Bone marrow (tissue), 2 donors: ENCODE measurements around the gene JPH3.
"Not testable (repeated sequence)": the region's sequence is repeated elsewhere in the genome, so short reads cannot be mapped to it uniquely, and the experiment has no call there.

Experiments
- DNase-seq, 2 donors: peaks; one replicate each; lab custom pipeline; 2025; lab: John Stamatoyannopoulos, UW

Gene JPH3

DNA sequence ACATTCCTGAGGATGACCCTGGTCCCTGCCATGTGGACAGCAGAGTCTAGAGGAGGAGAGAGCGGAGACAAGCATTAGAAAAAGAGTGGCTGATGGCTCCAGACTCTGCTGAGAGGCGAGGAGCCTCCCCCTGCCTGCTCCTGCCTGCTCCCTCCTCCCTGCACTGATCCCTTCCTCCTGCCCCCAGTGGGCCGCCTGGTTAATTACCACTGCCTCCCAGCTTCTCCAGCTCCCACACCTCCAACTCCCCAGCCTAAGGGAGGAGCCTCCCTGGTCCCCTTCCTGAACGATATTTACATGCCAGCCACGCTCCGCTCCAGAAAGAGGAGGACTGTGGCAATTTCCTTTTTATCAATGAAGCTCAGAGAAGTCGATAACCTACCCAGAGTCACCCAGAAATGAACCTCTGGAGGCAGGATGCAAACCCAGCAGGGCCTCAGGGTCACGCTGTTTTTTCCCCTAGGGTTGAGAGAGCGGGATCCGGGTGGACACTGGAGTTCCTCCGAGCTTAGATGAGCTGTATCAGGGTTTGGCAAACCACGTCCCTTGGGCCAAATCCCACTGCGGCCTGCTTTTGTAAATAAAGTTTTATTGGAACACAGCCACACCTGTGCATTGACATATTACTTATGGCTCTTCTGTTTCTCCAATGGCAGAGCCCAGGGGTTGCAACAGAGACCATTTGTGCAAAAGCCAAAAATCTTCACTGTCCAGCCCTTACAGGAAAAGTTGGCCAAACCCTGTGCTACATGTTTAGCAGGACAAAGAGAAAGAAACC is 27.1 kb upstream of the JPH3 start:
- DNase-seq = no peak

DNA sequence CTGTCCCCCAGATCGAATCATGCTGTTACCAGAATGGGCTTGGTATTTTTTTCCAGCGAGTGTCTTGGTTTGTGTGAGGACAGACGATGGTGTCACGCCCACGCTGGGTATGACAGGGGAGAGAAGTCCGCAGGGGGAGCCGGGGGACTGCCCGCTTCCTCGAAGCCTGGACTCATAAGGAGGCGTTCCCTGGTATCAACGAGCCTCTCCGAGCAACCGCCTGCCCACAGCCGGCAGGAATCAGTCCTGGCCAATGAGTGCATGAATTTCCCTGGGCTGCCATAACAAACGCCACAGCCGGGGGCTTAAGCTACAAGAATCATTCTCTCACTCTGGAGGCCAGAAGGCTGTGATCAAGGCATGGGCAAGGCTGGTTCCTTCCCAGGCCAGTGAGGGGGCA is 26.1 kb upstream of the JPH3 start:
- DNase-seq = no peak

DNA sequence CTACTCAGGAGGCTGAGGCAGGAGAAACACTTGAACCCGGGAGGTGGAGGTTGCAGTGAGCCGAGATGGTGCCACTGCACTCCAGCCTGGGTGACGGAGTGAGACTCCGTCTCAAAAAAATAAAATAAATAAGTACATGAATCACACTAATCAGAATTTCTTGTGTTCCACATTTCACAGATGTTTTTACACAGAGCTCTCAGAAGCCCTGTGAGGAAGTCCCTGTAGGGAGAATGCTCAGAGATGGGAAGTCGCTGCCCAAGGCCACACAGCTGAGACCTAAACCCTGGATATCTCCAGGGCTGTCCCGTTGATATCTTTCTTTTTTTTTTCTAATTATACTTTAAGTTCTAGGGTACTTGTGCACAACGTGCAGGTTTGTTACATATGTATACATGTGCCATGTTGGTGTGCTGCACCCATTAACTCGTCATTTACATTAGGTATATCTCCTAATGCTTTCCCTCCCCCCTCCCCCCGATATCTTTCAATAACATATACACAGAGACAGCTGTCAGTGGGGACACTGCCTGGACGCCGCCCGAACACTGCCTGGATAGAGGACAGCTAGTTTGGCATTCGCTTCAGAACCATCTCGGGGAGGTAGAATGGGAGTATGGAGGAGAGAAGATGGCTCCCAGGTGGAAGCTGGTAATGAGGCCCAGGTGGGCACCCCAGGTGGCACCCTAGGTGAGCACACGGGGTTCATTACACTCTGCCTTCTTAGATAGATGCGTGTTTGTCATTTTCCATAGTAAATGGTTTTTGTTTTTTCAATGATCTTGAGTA is 24.0 kb upstream of the JPH3 start:
- DNase-seq = not testable (repeated sequence)

DNA sequence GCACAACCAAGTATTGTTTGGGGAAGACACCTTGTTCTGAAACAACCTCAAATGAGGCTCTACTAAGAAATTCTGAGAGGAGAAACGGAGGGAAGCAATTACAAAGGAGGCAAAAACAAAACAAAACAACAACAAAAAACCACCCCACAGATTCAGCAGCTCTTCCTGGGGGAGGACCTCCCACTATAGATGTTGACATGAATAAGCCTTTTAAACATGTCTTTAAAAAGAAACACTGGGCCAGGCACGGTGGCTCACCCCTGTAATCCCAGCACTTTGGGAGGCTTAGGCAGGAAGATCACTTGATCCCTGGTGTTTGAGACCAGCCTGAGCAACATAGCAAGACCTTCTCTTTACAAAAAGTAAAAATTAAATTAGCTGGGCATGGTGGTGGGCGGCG is 22.6 kb upstream of the JPH3 start:
- no peak for DNase-seq

DNA sequence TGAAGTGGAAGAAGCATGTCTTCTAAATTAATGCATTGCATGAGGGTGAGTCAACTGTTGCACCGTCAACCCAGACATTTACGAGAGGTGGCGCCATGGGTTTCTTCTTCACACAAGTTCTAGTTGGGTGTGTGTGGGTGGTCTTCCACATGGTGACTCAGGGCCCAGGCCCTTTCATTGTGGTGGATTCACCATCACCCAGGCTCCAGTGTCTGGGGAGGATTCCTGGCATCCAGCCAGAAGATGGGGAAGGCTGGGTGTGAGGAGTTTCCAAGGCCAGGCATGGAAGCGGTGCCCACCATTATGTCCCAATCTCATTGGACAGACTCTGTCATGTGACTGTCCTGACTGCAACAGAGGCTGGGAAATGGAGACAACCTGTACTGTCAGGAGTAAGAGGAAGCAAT is 21.4 kb upstream of the JPH3 start:
- DNase-seq = no peak

DNA sequence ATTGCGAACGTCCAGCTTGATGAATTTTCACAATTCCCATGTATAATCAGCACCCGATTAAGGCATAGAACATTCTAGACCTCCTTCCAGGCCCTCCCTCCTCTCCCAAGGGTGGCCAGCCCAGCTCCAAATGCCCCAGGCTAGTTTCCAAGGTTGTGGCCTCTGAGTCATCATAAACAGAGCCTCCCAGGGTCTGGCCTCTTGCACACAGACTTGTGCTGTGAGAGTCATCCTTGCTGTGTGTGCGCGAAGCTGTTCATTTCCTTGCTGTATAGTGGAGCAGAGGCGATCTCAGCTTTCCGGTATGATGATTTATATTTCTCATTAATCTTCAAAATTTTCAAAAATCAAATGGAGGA is 20.5 kb upstream of the JPH3 start:
- DNase-seq = no peak

DNA sequence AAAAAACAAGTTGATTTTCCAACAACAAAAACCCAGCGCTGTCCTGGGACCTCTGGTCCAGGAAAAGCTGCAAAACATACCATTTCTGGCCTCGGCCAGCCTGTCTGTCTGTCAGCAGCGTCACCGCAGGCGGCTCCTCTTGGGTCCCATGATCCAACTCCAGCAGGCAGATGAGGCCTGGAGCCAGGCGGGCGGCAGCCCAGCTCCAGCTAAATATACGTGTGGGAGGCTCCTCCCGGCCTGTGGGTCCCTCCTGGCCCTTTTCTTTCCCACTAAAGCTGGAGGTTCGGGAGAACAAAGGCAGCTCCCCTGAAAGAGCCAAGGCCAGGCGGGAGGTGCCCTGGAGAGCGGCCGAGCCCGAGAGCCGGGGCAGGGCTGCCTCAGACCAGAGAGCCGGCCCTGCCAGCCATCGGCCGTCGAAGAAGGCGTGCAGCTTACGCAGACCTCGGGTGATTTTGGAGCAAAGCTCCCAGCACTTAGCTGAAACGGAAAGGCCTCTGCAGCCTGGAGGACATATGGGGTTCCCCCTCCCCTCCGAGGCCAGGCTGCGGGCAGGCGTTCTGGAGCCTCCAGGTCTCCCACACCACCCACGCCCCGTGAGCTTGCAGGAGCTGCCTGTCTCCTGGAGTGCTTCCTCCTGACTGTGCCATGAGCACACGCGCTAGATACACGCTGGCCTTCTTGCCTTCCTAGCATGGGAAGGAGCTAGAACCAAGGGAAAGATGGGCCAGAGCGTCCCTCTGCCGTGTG is 19.9 kb upstream of the JPH3 start:
- no peak for DNase-seq

DNA sequence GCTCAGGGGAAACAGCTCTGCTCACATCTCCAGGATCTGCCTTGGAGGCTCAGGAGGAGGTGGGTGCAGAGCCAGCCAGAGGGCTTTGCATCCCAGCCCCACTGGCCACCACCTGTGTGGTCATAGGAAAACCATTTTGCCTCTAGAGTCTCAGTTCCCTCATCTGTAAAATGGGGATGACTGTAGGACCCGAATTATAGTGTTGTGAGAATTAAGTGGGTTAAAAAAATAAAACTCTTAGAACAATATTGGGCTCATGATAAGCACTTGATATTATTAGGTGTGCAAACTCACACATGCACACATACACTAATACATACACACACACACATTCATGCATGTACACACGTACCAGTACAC is 19.4 kb upstream of the JPH3 start:
- DNase-seq = no peak

DNA sequence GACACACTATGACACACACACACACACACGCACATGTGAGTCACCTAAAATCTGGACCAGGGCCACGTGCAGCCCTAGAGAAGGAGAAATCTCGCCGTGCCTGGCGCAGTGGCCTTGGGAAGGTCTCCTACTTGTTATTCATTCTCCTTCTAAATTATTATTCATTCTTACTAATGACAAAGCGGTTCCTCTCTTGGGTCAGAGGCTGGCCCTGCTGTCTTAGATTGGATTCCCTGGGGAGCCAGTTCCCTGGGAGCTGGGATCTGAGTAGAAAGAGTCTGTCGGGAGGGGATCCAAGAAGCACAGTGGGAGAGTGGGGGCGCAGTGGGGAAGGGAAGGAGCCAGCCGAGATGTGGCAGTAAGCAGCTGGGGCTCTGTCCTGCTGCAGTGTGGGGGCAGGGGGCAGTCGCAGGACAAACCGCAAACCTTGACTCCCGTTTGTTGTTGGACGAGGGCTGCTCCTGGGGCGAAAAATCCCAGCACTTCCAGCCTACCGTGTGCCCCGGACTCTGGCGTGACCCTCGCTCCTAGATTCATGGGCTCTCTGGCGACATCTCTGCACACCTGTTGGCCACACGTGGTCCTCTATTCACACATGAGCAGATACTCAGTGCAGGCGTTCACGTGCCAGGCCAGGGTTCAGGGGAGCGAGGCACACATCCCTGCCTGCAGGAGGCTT is 18.7 kb upstream of the JPH3 start:
- no peak for DNase-seq

DNA sequence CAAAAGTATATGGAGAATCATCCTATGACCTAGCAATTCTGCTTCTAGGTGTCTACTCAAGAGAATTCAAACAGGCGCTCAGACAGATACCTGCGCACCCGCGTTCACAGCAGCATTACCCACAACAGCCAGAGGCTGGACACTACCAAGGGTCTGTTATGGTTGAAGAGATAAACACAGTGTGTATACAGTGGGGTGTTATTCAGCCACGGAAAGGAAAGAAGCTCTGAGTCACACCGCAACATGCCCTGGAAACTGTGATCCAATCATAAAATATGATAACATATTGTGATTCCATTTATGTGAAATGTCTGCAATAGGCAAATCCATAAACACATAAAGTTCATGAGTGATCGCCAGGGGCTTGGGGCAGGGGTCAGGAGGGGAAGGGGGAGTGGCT is 18.0 kb upstream of the JPH3 start:
- no peak for DNase-seq

DNA sequence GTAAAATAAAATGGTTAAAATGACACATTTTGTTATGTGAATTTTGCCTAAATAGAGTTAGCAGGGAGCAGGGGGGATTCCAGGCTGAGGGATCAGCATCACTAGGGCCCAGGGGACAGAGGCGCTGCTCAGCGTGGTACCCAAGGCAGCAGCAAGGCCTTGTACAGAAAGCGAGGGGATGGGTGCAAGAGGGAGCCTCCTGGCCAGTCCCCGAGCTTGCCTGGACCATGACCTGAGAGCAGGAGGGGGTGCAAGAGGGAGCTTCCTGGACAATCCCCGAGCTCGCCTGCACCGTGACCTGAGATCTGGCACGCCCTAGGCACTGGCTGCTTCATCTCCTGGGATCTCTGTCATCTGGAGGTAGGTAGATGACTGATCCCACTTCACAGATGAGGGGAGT is 17.3 kb upstream of the JPH3 start:
- no peak for DNase-seq

DNA sequence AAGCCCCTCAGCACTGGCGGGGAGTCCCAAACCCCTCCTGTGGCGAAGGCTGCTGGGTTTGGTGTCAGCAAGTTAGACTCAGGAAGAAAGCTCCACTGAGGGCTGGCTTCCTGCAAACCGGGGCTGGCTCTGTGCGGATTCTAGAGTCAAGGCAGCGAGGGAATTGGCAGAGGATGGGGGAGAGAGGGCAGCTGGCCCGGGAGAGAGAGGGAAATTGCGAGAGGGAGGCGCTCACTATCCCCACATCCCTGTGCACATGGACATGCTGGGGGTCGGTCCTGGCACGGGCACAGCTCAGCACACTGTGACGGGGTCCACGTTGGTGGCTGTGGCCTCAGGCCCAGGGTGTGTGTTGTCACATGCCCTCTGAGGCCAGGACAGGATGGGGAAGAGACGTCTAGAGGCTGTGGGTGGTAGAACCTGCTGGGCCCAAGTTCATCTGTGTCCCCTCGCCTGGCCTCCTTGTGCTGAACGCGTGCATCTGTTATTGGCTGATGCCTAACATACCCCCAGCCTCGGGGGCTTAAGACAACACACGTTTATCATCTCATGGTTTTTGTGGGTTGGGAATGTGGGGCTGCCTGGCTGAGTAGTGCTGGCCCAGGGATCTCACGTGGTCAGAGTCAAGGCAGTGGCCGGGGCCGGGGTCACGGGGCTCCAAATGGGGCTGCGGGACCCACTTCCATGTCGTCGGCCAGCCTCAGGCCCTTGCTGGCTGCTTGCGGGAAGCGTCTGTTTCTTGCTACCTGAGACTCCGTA is 16.7 kb upstream of the JPH3 start:
- no peak for DNase-seq

DNA sequence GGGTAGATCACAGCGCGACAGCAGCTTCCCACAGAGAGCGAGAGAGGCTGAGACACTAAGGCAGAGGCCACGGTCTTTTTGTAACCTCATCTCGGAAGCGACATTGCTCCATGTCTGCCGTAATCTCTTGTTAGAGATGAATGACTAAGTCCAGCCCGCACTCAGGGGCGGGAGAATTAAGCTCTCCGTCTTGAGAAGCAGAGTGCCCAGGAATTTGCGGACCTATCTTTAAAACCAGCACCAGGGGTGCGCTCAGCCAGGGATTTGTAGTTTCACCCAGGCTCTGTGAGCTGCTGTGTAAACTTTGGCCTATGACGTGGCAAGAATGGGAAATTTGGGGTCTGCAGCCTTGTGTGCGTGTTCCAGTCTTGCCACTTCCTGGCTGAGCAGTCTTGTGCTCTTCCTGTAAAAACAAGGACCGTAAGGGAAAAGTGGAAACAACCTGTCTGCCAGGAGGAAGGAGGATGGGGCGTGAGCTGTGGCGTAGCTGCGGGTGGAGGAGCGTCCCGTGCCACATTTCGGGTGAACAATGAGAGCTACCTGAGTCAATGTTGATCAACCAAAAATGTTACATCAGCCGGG is 16.0 kb upstream of the JPH3 start:
- DNase-seq = no peak

DNA sequence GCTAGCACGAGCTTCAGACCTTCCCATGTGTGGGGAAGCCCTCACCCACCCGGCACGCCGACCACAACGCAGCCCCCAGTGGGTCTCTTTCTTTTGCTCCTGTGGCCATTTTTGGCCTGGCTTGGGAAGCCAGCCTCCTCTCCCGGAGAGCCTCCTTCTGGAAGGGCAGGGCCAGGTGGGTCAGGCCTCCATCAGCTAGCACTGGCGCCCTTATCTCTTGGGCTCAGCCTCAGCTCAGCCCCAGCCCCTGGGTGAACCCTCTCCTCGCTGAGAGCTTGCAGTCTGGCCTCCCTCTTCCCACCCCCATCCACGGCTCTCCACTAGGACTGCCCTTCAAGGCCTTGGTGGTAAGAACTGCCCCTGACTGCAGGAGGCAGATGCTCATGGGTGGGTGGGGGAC is 14.7 kb upstream of the JPH3 start:
- no peak for DNase-seq

DNA sequence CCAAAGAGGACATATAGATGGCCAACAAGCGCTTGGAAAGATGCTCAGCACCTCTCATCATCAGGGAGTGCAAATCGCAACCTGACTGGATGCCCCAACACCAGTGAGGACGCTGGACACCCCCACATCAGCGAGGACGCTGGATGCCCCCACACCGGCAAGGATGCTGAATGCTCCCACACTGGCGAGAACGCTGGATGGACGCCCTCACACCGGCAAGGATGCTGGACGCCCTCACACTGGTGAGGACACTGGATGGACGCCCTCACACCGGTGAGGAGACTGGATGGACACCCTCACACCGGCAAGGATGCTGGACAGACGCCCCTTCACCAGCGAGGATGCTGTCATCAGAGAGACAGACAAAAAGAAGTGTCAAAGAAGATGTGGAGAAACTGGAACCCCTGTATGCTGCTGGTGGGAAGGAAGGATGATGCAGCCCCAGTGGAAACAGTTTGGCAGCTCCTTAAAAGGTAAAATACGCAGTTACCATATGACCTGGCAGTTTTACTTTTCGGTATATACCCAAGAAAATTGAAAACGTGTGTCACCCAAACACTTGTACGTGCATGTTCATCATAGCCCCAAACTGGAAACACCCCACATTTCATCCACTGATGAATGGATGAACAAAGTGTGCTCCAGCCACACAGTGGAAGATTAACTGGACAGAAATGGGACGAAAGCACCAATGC is 10.1 kb upstream of the JPH3 start:
- no peak for DNase-seq

DNA sequence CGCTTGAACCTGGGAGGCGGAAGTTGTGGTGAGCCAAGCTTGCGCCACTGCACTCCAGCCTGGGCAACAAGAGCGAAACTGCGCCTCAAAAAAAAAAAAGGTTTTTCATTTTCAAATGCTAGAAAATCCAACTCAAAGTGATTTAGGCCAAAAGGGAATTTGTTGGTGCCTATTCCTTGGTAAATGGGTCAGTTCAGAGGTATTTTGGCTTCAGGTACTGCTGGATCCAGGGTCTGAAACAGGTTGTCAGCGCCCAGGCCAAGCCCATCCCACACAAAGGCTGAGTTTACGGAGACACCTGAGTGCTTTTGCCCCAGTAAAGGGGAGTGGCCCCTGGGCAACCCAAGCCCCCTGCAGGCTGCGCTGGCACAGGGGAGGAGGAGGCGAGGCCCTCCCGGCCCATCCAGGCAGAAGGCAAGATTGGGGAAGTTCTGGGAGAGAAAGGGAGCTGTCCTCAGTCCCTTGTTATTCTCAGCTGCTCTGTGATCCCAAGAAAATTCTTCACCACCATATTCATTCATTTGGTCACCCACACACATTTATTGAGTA is 8.5 kb upstream of the JPH3 start:
- no peak for DNase-seq

DNA sequence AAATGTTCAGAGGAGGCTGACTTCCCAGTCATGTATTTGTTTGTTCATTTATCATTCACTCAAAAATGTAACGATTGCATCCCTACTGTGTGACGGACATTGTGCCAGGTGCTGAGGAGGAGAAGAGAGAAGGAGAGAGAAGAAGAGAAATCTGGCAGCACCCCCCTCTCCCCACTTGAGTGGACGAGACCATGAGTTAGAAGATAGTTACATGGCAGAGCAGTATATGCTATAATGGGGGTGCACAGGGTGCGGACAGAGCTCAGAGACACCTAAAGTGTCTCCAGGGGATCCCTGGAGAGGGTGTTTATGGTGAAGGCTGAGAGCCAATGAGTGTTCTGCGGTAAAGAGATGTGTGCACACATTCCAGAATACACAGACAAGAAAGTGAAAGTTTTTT is 6.6 kb upstream of the JPH3 start:
- DNase-seq = no peak

DNA sequence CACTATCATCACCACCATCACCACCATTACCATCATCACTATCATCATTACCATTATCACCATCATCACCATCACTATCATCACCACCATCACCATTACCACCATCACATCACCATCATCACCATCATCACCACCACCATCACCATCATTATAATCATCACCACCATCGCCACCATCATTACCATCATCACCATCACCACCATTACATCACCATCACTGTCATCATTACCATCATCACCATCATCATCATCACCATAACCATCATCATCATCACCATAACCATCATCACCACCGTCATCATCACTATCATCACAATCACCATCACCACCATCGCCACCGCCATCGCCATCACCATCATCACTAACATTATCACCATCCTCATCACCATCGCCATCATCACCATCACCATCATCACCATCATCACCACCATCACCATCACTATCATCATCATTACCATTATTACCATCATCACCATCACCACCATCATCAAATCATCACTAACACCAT is 4.9 kb upstream of the JPH3 start:
- no peak for DNase-seq

DNA sequence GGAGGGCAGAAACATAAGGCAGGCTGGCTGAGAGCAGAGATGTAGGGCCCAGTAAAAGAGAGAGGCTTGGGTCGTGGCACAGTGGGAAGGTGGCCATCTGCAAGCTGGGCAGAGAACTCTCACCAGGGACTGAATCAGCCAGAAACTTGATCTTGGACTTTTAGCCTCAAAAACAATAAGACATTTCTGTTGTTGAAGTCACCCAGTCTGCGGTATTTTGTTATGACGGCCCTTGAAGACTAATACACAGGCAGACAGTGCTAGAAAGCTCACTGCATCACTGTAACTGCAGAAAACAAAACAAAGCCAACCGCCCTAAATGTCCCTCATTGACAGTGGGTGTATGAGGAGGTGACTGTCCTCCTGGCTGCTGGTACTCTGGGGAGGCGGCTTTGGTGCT is 3.9 kb upstream of the JPH3 start:
- no peak for DNase-seq

DNA sequence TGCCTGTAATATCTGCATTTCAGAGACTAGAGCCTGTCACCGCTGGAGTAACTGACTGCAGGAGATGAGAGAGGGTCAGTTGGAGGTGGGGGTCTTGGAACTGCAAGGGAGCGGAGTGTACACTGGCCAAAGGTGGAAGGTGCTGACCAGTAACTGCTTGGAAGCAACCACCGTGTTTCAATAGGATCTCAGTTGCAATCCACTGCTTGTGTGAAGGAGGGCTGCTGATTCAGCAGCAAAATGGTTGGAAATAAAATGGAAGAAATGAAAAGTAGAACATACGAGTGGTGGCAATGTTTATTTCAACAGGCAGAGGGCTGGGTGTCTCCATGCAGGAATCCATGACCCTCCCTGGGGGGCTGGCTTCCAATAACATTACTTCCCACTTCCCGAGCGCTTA is 2.1 kb upstream of the JPH3 start:
- DNase-seq = no peak
